Keratinocyte (primary cell): ENCODE results near the gene RNF130. TPM values are rescaled to one million over a fixed set of nuclear protein-coding genes. Genes with fewer than 3 reads are reported as not detected.

Experiments used
- DNase-seq: peaks from one replicate; pipeline ENCODE4 v3.0.0-alpha.2; 2011; ENCODE audit warnings: low read depth, missing footprints, low spot score
- FAIRE-seq: peaks from 2 replicates; lab custom pipeline; 2011; peaks lifted over from hg19 to GRCh38; lab: Jason Lieb, UNC
- H2AFZ ChIP-seq: 2 replicates; pipeline ENCODE4 v1.6.0; 2012; ENCODE audit warnings: low read length, control low read depth, inconsistent platforms; ENCODE audit not compliant: control insufficient read depth
- H3K27ac ChIP-seq: 2 replicates; pipeline ENCODE4 v1.5.1; 2011; ENCODE audit warnings: low read length; ENCODE audit not compliant: control insufficient read depth, insufficient read depth
- H3K27me3 ChIP-seq: 3 replicates; pipeline ENCODE4 v1.6.0; 2011; ENCODE audit warnings: low read length; ENCODE audit not compliant: control insufficient read depth, insufficient read depth; ENCODE audit errors: extremely low read depth
- H3K36me3 ChIP-seq, 2 experiments: 2 replicates in 1 of 2; 3 replicates in 1 of 2; pipeline ENCODE4 v1.5.1; 2011; ENCODE audit warnings: low read length in 2 of 2, mild to moderate bottlenecking in 1 of 2; ENCODE audit not compliant: control insufficient read depth in 2 of 2, insufficient read depth in 2 of 2; ENCODE audit errors: extremely low read depth in 1 of 2
- H3K4me1 ChIP-seq: 3 replicates; pipeline ENCODE4 v1.5.1; 2011; ENCODE audit warnings: low read length; ENCODE audit not compliant: control insufficient read depth, insufficient read depth; ENCODE audit errors: extremely low read depth
- H3K4me2 ChIP-seq: 3 replicates; pipeline ENCODE4 v1.6.0; 2011; ENCODE audit warnings: low read depth, low read length; ENCODE audit not compliant: control insufficient read depth, insufficient read depth; ENCODE audit errors: extremely low read depth
- H3K4me3 ChIP-seq, 3 experiments: fragments of 200-600 bp in 1 of 3; sonication (generic) in 1 of 3; 2 replicates in 2 of 3; 3 replicates in 1 of 3; pipeline ENCODE4 v1.5.1; 2011 to 2016; ENCODE audit warnings: low read length in 3 of 3, mild to moderate bottlenecking in 3 of 3, control low read depth in 2 of 3, inconsistent platforms in 1 of 3, low read depth in 1 of 3, mixed read lengths in 1 of 3, mixed run types in 1 of 3, moderate library complexity in 1 of 3; ENCODE audit not compliant: control insufficient read depth in 2 of 3, insufficient read depth in 2 of 3; ENCODE audit errors: extremely low read depth in 1 of 3
- H3K79me2 ChIP-seq: 2 replicates; pipeline ENCODE4 v1.6.0; 2012; ENCODE audit warnings: low read length; ENCODE audit not compliant: control insufficient read depth, insufficient read depth
- H3K9ac ChIP-seq: 3 replicates; pipeline ENCODE4 v1.6.0; 2011; ENCODE audit warnings: low read length; ENCODE audit not compliant: control insufficient read depth, insufficient read depth; ENCODE audit errors: extremely low read depth
- H3K9me1 ChIP-seq: 3 replicates; pipeline ENCODE4 v1.6.0; 2011; ENCODE audit warnings: low read length; ENCODE audit not compliant: control insufficient read depth, insufficient read depth; ENCODE audit errors: extremely low read depth
- H3K9me3 ChIP-seq: 2 replicates; pipeline ENCODE4 v1.5.1; 2012; ENCODE audit warnings: low read depth, low read length; ENCODE audit not compliant: control insufficient read depth
- H4K20me1 ChIP-seq: 3 replicates; pipeline ENCODE4 v1.6.0; 2011; ENCODE audit warnings: low read length; ENCODE audit not compliant: control insufficient read depth, insufficient read depth; ENCODE audit errors: extremely low read depth
- EZH2 ChIP-seq: IDR thresholded peaks from one replicate; pipeline ENCODE4 v1.6.1; 2012; ENCODE audit warnings: inconsistent platforms, mild to moderate bottlenecking, low read length, moderate library complexity
- dilution Hi-C: fragments of 300-500 bp; cut with MboI; formaldehyde crosslinking; loops from one replicate; pipeline ENCODE4 v1.7.0; 2020; ENCODE audit warnings: low sequenced_read_pairs; ENCODE audit not compliant: extremely low pct_ligation_motif_present
- polyA plus RNA-seq, 5 experiments: library from polyadenylated mRNA; depleted of rRNA in 3 of 5; stranded (reverse) in 3 of 5; stranded (forward) in 1 of 5; unstranded in 1 of 5; fragments of >200 nt; gene quantifications; 1 replicate in 1 of 5; 2 replicates in 3 of 5; 3 replicates in 1 of 5; pipeline versions ENCODE4 v1.2.1 to v1.2.3, GENCODE V29; 2011 to 2012; ENCODE audit warnings: missing spikeins in 2 of 5, low read depth in 1 of 5, low replicate concordance in 1 of 5
- TF ChIP-seq, protein P1 (sequence below), 3 experiments: IDR thresholded peaks in 1 of 3; conservative IDR thresholded peaks in 1 of 3; optimal IDR thresholded peaks in 1 of 3; 2 replicates in 2 of 3; 3 replicates in 1 of 3; pipeline versions ENCODE3 to v1.5.1; 2011; ENCODE audit warnings: low read length in 3 of 3, mild to moderate bottlenecking in 3 of 3, moderate library complexity in 2 of 3, control low read depth in 1 of 3, inconsistent platforms in 1 of 3; ENCODE audit not compliant: insufficient read depth in 2 of 3; ENCODE audit errors: extremely low read depth in 1 of 3

RNF130 gene
- polyA plus RNA-seq, 1 donor (not counting 4 experiments of a cell fraction or from before 2014, with no cell fraction given) = 20.0 TPM

DNA sequence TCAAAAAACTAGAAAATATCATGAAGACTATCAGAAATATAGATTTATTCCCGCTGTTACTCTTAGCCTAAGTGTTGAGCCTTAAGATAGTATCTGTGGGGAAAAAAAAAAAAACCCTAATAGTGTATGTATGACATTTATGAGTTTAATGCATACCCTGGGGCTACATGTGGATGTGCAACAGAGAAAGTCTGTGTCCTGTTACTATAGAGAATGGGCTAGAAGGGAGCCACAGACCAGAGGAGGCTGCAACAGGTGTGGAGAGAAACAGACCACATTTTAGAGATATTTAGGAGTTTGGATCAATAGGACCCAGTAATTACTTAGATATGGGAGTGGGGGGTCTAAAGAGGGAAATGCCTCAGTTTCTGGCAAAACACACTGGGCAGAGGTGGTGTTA, 15.4 kb downstream of the RNF130 start:
- Histone ChIP-seq H3K27me3 (no peaks in the 10 kb centered on the region), H3K9ac (peak overlapping the region; percentile 11), H3K9me3 (no peaks in the 10 kb centered on the region), H3K4me3 (no peak overlapping the region), H3K4me2 (peak overlapping the region; percentile 63), H3K27ac (peak overlapping the region; percentile 62), H3K36me3 (no peaks in the 10 kb centered on the region), H3K9me1 (no peaks in the 10 kb centered on the region), H3K79me2 (peaks cover 5% of the 10 kb centered on the region), H3K4me1 (peaks cover 14% of the 10 kb centered on the region), H4K20me1 (no peaks in the 10 kb centered on the region), H2AFZ (no peak overlapping the region)
- dilution Hi-C loops = no loop called here
- FAIRE-seq = no peak
- DNase-seq = no peak
- no peak for TF ChIP-seq EZH2
- TF ChIP-seq, protein P1, sequence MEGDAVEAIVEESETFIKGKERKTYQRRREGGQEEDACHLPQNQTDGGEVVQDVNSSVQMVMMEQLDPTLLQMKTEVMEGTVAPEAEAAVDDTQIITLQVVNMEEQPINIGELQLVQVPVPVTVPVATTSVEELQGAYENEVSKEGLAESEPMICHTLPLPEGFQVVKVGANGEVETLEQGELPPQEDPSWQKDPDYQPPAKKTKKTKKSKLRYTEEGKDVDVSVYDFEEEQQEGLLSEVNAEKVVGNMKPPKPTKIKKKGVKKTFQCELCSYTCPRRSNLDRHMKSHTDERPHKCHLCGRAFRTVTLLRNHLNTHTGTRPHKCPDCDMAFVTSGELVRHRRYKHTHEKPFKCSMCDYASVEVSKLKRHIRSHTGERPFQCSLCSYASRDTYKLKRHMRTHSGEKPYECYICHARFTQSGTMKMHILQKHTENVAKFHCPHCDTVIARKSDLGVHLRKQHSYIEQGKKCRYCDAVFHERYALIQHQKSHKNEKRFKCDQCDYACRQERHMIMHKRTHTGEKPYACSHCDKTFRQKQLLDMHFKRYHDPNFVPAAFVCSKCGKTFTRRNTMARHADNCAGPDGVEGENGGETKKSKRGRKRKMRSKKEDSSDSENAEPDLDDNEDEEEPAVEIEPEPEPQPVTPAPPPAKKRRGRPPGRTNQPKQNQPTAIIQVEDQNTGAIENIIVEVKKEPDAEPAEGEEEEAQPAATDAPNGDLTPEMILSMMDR (optimal IDR thresholded peaks at IDR 0.05 in 1 of 3, IDR thresholded peaks at IDR 0.05 in 1 of 3, conservative IDR thresholded peaks at IDR 0.05 in 1 of 3; ENCODE audit: extremely low read depth in 1 of 3, insufficient read depth in 2 of 3, low read length in 3 of 3) = no peak

DNA sequence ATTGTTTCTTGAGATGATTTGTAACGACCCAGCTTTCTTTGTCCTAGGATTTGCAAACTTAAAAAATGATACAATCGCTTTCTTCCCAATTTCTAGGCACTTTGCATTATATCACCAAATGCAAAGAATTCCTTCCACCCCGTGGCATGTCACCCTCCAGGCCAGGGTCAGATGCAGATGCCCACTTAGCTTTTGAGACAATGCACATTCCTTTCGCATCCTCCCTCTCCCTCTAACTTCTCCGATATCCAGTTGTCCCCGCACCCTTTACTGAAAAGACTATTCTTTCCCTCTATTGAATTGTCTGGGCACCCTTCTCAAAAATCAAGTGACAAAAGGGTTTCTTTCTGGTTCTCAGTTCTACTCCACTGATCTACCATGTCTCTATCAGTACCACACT, 17.3 kb downstream of the RNF130 start:
- Histone ChIP-seq H3K9me3 (no peaks in the 10 kb centered on the region), H3K27me3 (no peaks in the 10 kb centered on the region), H3K27ac (no peak overlapping the region), H3K9ac (no peak overlapping the region), H4K20me1 (no peaks in the 10 kb centered on the region), H3K79me2 (peaks cover 5% of the 10 kb centered on the region), H3K36me3 (no peaks in the 10 kb centered on the region), H3K4me3 (no peak overlapping the region), H2AFZ (no peak overlapping the region), H3K4me2 (no peak overlapping the region), H3K4me1 (peaks cover 14% of the 10 kb centered on the region), H3K9me1 (no peaks in the 10 kb centered on the region)
- dilution Hi-C loops = no loop called here
- DNase-seq (no peak), FAIRE-seq (no peak)
- TF ChIP-seq, protein P1 (optimal IDR thresholded peaks at IDR 0.05 in 1 of 3, IDR thresholded peaks at IDR 0.05 in 1 of 3, conservative IDR thresholded peaks at IDR 0.05 in 1 of 3; ENCODE audit: extremely low read depth in 1 of 3, insufficient read depth in 2 of 3, low read length in 3 of 3) = no peak
- TF ChIP-seq EZH2 = no peak
